ENCODE results near the gene NAE1.

Gene NAE1

GRCh38 chr16:66849549-66849948 is 18.8 kb upstream of the NAE1 start:
- no peak for DNase-seq

- no peak for DNase-seq
Observed at GRCh38 chr16:66849021-66849420, 18.2 kb upstream of the NAE1 start.

GRCh38 chr16:66848172-66848571 is 17.4 kb upstream of the NAE1 start:
- no peak for DNase-seq

GRCh38 chr16:66847533-66848067 is 16.8 kb upstream of the NAE1 start:
- no peak for DNase-seq

GRCh38 chr16:66846831-66847230 is 16.1 kb upstream of the NAE1 start:
- DNase-seq, result no peak

GRCh38 chr16:66846266-66846665 is 15.5 kb upstream of the NAE1 start:
- DNase-seq, result no peak

- DNase-seq, result no peak
Observed at GRCh38 chr16:66845791-66846221, 15.0 kb upstream of the NAE1 start.

- DNase-seq, result no peak
Observed at GRCh38 chr16:66845080-66845410, 14.3 kb upstream of the NAE1 start.

GRCh38 chr16:66844342-66845079 is 13.7 kb upstream of the NAE1 start, which contains the start of gene CA7:
TSS of gene CA7 (plus strand) at chr16:66844414. CDS start at chr16:66844488, 74 bp downstream.
- DNase-seq, result no peak

- DNase-seq, result no peak
Observed at GRCh38 chr16:66844009-66844341, 13.2 kb upstream of the NAE1 start.

GRCh38 chr16:66843191-66843590 is 12.4 kb upstream of the NAE1 start:
- DNase-seq, result no peak

GRCh38 chr16:66842765-66843164 is 12.0 kb upstream of the NAE1 start:
- no peak for DNase-seq

- no peak for DNase-seq
Observed at GRCh38 chr16:66841366-66841765, 10.6 kb upstream of the NAE1 start.

GRCh38 chr16:66840883-66841282 is 10.1 kb upstream of the NAE1 start:
- DNase-seq, result no peak

- no peak for DNase-seq
Observed at GRCh38 chr16:66834746-66835145, 4.0 kb upstream of the NAE1 start.

GRCh38 chr16:66832661-66833305 is 2.0 kb upstream of the NAE1 start:
- no peak for DNase-seq

GRCh38 chr16:66832190-66832589 is 1.4 kb upstream of the NAE1 start:
- DNase-seq, result no peak

GRCh38 chr16:66824006-66824405 is 6.8 kb downstream of the NAE1 start:
- no peak for DNase-seq

- DNase-seq, result no peak
Observed at GRCh38 chr16:66814734-66815133, 16.0 kb downstream of the NAE1 start.

GRCh38 chr16:66811043-66811442 is 19.7 kb downstream of the NAE1 start:
- DNase-seq, result no peak

- no peak for DNase-seq
Observed at GRCh38 chr16:66810391-66810790, 20.4 kb downstream of the NAE1 start.

- DNase-seq, result no peak
Observed at GRCh38 chr16:66809765-66810164, 21.0 kb downstream of the NAE1 start.

- DNase-seq, result no peak
Observed at GRCh38 chr16:66802159-66802558, 28.6 kb downstream of the NAE1 start.

All from fibroblast of skin of abdomen (primary cell).